Prostate gland (tissue), 2 donors: Measurements from ENCODE around the gene RYK.

Experiments used
- CTCF ChIP-seq, 4 experiments: fragments of 200-600 bp in 2 of 4; fragments of 450-650 bp in 2 of 4; sonication (generic) in 2 of 4; IDR thresholded peaks; 1 replicate in 3 of 4; 2 replicates in 1 of 4; pipeline ENCODE4 v1.5.1; 2016 to 2019; ENCODE audit warnings: antibody characterized with exemption in 4 of 4, mild to moderate bottlenecking in 2 of 4, moderate library complexity in 2 of 4
- POLR2A ChIP-seq: fragments of 450-650 bp; IDR thresholded peaks from one replicate; pipeline ENCODE4 v1.6.1; 2016; ENCODE audit warnings: antibody characterized with exemption, mild to moderate bottlenecking

GRCh38 chr3:134145183-134145582 lies 105.5 kb downstream of the RYK start:
- TF ChIP-seq CTCF (IDR thresholded peaks at IDR 0.05), result no peak
- TF ChIP-seq POLR2A, result no peak
